B cell (primary cell): ENCODE results near the gene NINJ2. TPM values are rescaled to one million over a fixed set of nuclear protein-coding genes. Genes with fewer than 3 reads are reported as not detected.

ENCODE experiments used
- ATAC-seq: fragments of 200-7000 bp; cut with Tn5 transposase; one replicate; pipeline ENCODE4 v1.10.0; 2021; ENCODE audit warnings: low read depth, mild to moderate bottlenecking, moderate number of reproducible peaks, moderate library complexity
- CTCF ChIA-PET: fragments of 350-600 bp; sonication (Branson Sonifier 250); formaldehyde crosslinking; loops from one replicate; lab custom pipeline; 2021; ENCODE audit warnings: antibody characterized with exemption, inconsistent platforms; lab: Charles Lee
- POLR2A ChIA-PET: fragments of 350-600 bp; sonication (Branson Sonifier 250); formaldehyde crosslinking; loops from one replicate; lab custom pipeline; 2021; ENCODE audit warnings: antibody characterized with exemption; lab: Charles Lee
- DNase-seq: peaks from one replicate; pipeline ENCODE4 v3.0.0; 2013
- H2AFZ ChIP-seq: 2 replicates; pipeline ENCODE4 v1.6.1; 2012; ENCODE audit warnings: mild to moderate bottlenecking, low read depth, low read length; ENCODE audit not compliant: insufficient read depth, poor library complexity, severe bottlenecking
- H3K27ac ChIP-seq, 2 donors: 1 replicate in 1 of 2; 2 replicates in 1 of 2; pipeline ENCODE4 v1.5.1; 2012 to 2013; ENCODE audit warnings: low read length in 2 of 2, mild to moderate bottlenecking in 2 of 2, moderate library complexity in 1 of 2
- H3K27me3 ChIP-seq, 4 experiments: fragments of 200-600 bp in 1 of 4; sonication (generic) in 1 of 4; replicated peaks in 1 of 4; 1 replicate in 2 of 4; 2 replicates in 2 of 4; pipeline versions ENCODE4 v1.6.1 to v1.7.0; 2013 to 2016; ENCODE audit warnings: low read length in 3 of 4, mild to moderate bottlenecking in 2 of 4, mixed read lengths in 1 of 4, moderate library complexity in 1 of 4; ENCODE audit not compliant: insufficient read depth in 4 of 4, control insufficient read depth in 3 of 4; ENCODE audit errors: control extremely low read depth in 1 of 4
- H3K36me3 ChIP-seq, 2 experiments: replicated peaks in 1 of 2; 1 replicate in 1 of 2; 2 replicates in 1 of 2; pipeline versions ENCODE4 v1.6.1 to v1.7.1; 2013; ENCODE audit warnings: low read length in 1 of 2; ENCODE audit not compliant: insufficient read depth in 2 of 2, control insufficient read depth in 1 of 2; ENCODE audit errors: control extremely low read depth in 1 of 2, extremely low read depth in 1 of 2
- H3K4me1 ChIP-seq, 2 donors: fragments of 200-600 bp in 1 of 2; sonication (generic) in 1 of 2; 1 replicate in 1 of 2; 2 replicates in 1 of 2; pipeline versions ENCODE4 v1.5.1 to v1.6.1; 2013 to 2017; ENCODE audit warnings: low read length in 2 of 2; ENCODE audit not compliant: control insufficient read depth in 2 of 2, insufficient read depth in 2 of 2
- H3K4me2 ChIP-seq: replicated peaks from 2 replicates; pipeline ENCODE3; 2012; ENCODE audit warnings: mild to moderate bottlenecking, low read depth, low read length; ENCODE audit not compliant: poor library complexity, severe bottlenecking
- H3K4me3 ChIP-seq, 5 experiments: fragments of 200-600 bp in 1 of 5; sonication (generic) in 1 of 5; 1 replicate in 3 of 5; 2 replicates in 2 of 5; pipeline versions ENCODE4 v1.5.1 to v1.7.0; 2011 to 2016; ENCODE audit warnings: low read length in 4 of 5, mild to moderate bottlenecking in 4 of 5, low read depth in 2 of 5, control low read depth in 1 of 5, moderate library complexity in 1 of 5; ENCODE audit not compliant: insufficient read depth in 1 of 5; ENCODE audit errors: control extremely low read depth in 1 of 5, extremely low read depth in 1 of 5
- H3K79me2 ChIP-seq: fragments of 200-600 bp; sonication (generic); one replicate; pipeline ENCODE4 v1.6.0; 2016; ENCODE audit warnings: low read length; ENCODE audit not compliant: control insufficient read depth, insufficient read depth
- H3K9ac ChIP-seq: fragments of 200-600 bp; sonication (generic); 2 replicates; pipeline ENCODE4 v1.6.1; 2017; ENCODE audit warnings: mild to moderate bottlenecking, low read length, moderate library complexity
- H3K9me3 ChIP-seq, 3 donors: one replicate each; pipeline versions ENCODE4 v1.6.1 to v1.7.1; 2013; ENCODE audit warnings: low read length in 2 of 3; ENCODE audit not compliant: control insufficient read depth in 2 of 3, insufficient read depth in 1 of 3; ENCODE audit errors: control extremely low read depth in 1 of 3
- H4K20me1 ChIP-seq: 2 replicates; pipeline ENCODE4 v1.6.0; 2012; ENCODE audit warnings: mild to moderate bottlenecking, low read length; ENCODE audit not compliant: insufficient read depth, control insufficient read depth, poor library complexity, severe bottlenecking
- H3K27ac Mint-ChIP-seq: one replicate; pipeline ENCODE4 v1.8.0; 2021; ENCODE audit warnings: mixed read lengths
- H3K27me3 Mint-ChIP-seq: one replicate; pipeline ENCODE4 v1.8.0; 2021; ENCODE audit warnings: mixed read lengths
- H3K4me1 Mint-ChIP-seq: one replicate; pipeline ENCODE4 v1.8.0; 2021; ENCODE audit warnings: mixed read lengths
- H3K4me3 Mint-ChIP-seq: one replicate; pipeline ENCODE4 v1.8.0; 2021; ENCODE audit warnings: mixed read lengths
- H3K9me3 Mint-ChIP-seq: one replicate; pipeline ENCODE4 v1.8.0; 2022; ENCODE audit warnings: mixed read lengths; ENCODE audit not compliant: insufficient read depth
- EZH2 ChIP-seq: IDR thresholded peaks from 2 replicates; pipeline ENCODE4 v1.6.1; 2012; ENCODE audit warnings: borderline replicate concordance, low read depth, mild to moderate bottlenecking, moderate library complexity, low read length; ENCODE audit not compliant: insufficient read depth, poor library complexity, severe bottlenecking
- WGBS: methylation state at CpG from one replicate; pipeline ENCODE4 v1.1.5; 2013; ENCODE audit warnings: missing lambda C conversion rate; ENCODE audit not compliant: insufficient coverage; 5-methylcytosine and 5-hydroxymethylcytosine counted together
- intact Hi-C: fragments of 100-400 bp; cut with micrococcal nuclease; formaldehyde crosslinking; loops from one replicate; pipeline ENCODE4 v1.10.0; 2022
- polyA plus RNA-seq: library from polyadenylated mRNA; depleted of rRNA; stranded (reverse); fragments of >200 nt; gene quantifications from 2 replicates; pipeline ENCODE4 v1.2.3, GENCODE V29; 2012
- total RNA-seq, 2 donors: library from RNA; stranded (reverse); fragments of 120-200 nt in 1 of 2; gene quantifications; 1 replicate in 1 of 2; 2 replicates in 1 of 2; pipeline versions ENCODE4 v1.2.3 to v1.2.4, GENCODE V29; 2013 to 2022
- TF ChIP-seq, protein P1 (sequence below): fragments of 200-600 bp; IDR thresholded peaks from one replicate; pipeline ENCODE4 v1.8.0; 2022; ENCODE audit warnings: antibody characterized with exemption, mild to moderate bottlenecking

Gene NINJ2
- total and polyA plus RNA-seq, 2 donors (not counting 1 experiment from before 2014, with no cell fraction given) = 2.9 to 10.2 TPM

DNA sequence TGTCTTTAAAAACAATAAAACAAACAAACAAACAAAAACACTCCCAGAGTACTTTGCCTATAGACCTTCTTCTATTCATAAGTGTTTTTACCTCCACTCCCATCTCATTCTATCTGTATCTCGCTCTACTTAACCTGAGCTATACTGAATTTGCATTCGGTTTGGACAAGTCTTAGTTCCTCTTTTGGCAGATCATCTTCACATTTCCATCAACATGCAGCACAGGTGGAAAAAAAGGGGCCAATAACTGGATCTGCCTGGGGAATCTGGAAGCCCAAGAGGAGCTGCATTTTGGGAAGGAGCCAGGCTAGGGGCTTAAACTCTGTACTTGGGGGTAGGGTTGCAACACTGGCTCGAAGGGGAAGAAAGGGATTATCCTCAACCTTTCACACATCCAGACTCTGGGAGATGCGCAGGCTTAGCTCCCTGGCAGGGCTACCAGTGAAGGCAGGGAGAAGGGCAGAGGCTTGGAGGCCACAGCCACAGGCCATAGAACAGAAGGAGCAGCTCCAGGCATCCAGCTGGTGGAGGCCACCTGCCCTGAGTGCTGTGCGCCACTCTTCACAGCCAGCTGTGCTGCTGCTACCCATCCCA is 4.1 kb downstream of the NINJ2 start:
- H3K9me3 Mint-ChIP-seq = no peaks in the 10 kb centered on the region
- peak overlapping the region; percentile 13 for H3K9ac ChIP-seq
- H3K27me3 Mint-ChIP-seq = no peaks in the 10 kb centered on the region
- intact Hi-C loops = loop anchor here (2.0 kb wide), 1 partner anchor 16 kb away; no protein-coding TSS in a partner anchor
- H3K4me1 Mint-ChIP-seq = peaks cover 26% of the 10 kb centered on the region
- peak overlapping the region; percentile 15 for H3K4me3 Mint-ChIP-seq
- TF ChIP-seq EZH2 = no peak
- TF ChIP-seq, protein P1, sequence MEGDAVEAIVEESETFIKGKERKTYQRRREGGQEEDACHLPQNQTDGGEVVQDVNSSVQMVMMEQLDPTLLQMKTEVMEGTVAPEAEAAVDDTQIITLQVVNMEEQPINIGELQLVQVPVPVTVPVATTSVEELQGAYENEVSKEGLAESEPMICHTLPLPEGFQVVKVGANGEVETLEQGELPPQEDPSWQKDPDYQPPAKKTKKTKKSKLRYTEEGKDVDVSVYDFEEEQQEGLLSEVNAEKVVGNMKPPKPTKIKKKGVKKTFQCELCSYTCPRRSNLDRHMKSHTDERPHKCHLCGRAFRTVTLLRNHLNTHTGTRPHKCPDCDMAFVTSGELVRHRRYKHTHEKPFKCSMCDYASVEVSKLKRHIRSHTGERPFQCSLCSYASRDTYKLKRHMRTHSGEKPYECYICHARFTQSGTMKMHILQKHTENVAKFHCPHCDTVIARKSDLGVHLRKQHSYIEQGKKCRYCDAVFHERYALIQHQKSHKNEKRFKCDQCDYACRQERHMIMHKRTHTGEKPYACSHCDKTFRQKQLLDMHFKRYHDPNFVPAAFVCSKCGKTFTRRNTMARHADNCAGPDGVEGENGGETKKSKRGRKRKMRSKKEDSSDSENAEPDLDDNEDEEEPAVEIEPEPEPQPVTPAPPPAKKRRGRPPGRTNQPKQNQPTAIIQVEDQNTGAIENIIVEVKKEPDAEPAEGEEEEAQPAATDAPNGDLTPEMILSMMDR = no peak
- H3K27ac Mint-ChIP-seq = peak overlapping the region; percentile 48
- no peaks in the 10 kb centered on the region for H4K20me1 ChIP-seq
- no peaks in the 10 kb centered on the region for H3K36me3 ChIP-seq
- no peak overlapping the region for H2AFZ ChIP-seq
- peaks cover 0 to 7% (median 0%) of the 10 kb centered on the region in 3 donors for H3K9me3 ChIP-seq
- peaks cover 25 to 27% of the 10 kb centered on the region in 2 donors for H3K4me1 ChIP-seq
- ChIA-PET POLR2A (interaction anchor here (0.9 to 1.5 kb wide), 5 partner anchors 9 to 92 kb away, joined by 3 to 8 read pairs (median 5); no protein-coding TSS in a partner anchor), CTCF (interaction anchor here (0.7 to 2.4 kb wide), 11 partner anchors 8 to 155 kb away, joined by 3 to 9 read pairs (median 4); no protein-coding TSS in a partner anchor)
- WGBS = 100% methylated on average over 1 of the region's 5 CpGs
- H3K27me3 ChIP-seq = no peaks in the 10 kb centered on the region
- peaks cover 3% of the 10 kb centered on the region for H3K79me2 ChIP-seq
- no peak overlapping the region for H3K27ac ChIP-seq
- no peak overlapping the region for H3K4me3 ChIP-seq
- ATAC-seq = peak; percentile 90
- H3K4me2 ChIP-seq = peak overlapping the region; percentile 55
- peak; percentile 73 for DNase-seq

DNA sequence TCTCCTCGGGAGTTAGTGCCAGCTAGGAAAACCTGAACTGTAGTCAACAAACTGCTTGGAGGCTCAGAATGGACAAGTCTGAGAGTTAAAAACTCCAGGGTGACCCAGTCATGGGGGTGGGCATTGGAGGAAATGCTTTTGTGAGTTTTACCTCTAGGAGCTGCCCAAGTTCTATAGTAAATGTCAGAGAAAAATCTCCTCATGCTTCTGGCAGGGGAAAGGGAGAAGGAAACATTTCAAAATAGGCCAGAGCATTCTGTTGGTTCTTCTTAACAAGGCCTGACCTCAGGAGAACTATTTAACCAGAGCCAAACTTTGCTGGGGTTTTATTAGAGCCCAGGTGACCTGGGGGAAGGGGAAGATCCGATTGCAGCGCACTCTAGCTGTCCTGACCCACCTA is 12.3 kb downstream of the NINJ2 start:
- POLR2A ChIA-PET = no interaction called here
- Histone ChIP-seq H3K27me3 (no peaks in the 10 kb centered on the region), H4K20me1 (no peaks in the 10 kb centered on the region), H2AFZ (no peak overlapping the region), H3K4me2 (no peak overlapping the region), H3K9ac (no peak overlapping the region), H3K27ac (no peak overlapping the region), H3K9me3 (peaks cover 0 to 2% (median 0%) of the 10 kb centered on the region in 3 donors), H3K36me3 (peaks cover 0 to 3% of the 10 kb centered on the region in 2 experiments), H3K4me3 (no peak overlapping the region), H3K79me2 (no peaks in the 10 kb centered on the region), H3K4me1 (peaks cover 23 to 30% of the 10 kb centered on the region in 2 donors)
- WGBS = 94% methylated on average over 1 of the region's 3 CpGs
- DNase-seq (no peak), ATAC-seq (no peak)
- TF ChIP-seq, protein P1 = no peak
- no peak for TF ChIP-seq EZH2
- Mint-ChIP-seq H3K27ac (no peak overlapping the region), H3K27me3 (no peaks in the 10 kb centered on the region), H3K9me3 (no peaks in the 10 kb centered on the region), H3K4me3 (no peak overlapping the region), H3K4me1 (peaks cover 30% of the 10 kb centered on the region)
- intact Hi-C loops = no loop called here
- CTCF ChIA-PET = interaction anchor here (0.9 to 2.5 kb wide), 6 partner anchors 8 to 164 kb away, joined by 3 to 12 read pairs (median 6); partner anchors contain the start of gene WNK1
